Measurements from ENCODE around the gene GDA.

Gene GDA

GRCh38 chr9:72149231-72149975, at the start of gene GDA:
Gene GDA, plus strand, starts transcription at chr9:72149440. Its CDS starts 120 bp downstream, at chr9:72149560.
- TF ChIP-seq CTCF (IDR thresholded peaks at IDR 0.05; ENCODE audit: insufficient read depth, low read depth, low read length, missing control alignments), result no peak
- peak; percentile 43 for DNase-seq (ENCODE audit: low read depth)
- peak within 1 kb of the TSS; percentile 38 for H3K4me3 ChIP-seq (ENCODE audit: low read length)

- no peak for DNase-seq (ENCODE audit: low read depth)
- no peak for TF ChIP-seq CTCF (IDR thresholded peaks at IDR 0.05; ENCODE audit: insufficient read depth, low read depth, low read length, missing control alignments)
- no peak overlapping the region for H3K4me3 ChIP-seq (ENCODE audit: low read length)
These were observed 46.7 kb upstream of the GDA start for GRCh38 chr9:72102520-72102919.

- TF ChIP-seq CTCF (IDR thresholded peaks at IDR 0.05; ENCODE audit: insufficient read depth, low read depth, low read length, missing control alignments), result no peak
- no peak overlapping the region for H3K4me3 ChIP-seq (ENCODE audit: low read length)
- DNase-seq (ENCODE audit: low read depth), result no peak
These were observed 36.2 kb upstream of the GDA start for GRCh38 chr9:72113056-72113455.

- no peak for TF ChIP-seq CTCF (IDR thresholded peaks at IDR 0.05; ENCODE audit: insufficient read depth, low read depth, low read length, missing control alignments)
- H3K4me3 ChIP-seq (ENCODE audit: low read length), result no peak overlapping the region
- DNase-seq (ENCODE audit: low read depth), result no peak
These were observed 29.4 kb upstream of the GDA start for GRCh38 chr9:72119853-72120252.

- DNase-seq (ENCODE audit: low read depth), result no peak
- no peak for TF ChIP-seq CTCF (IDR thresholded peaks at IDR 0.05; ENCODE audit: insufficient read depth, low read depth, low read length, missing control alignments)
These were observed 24.3 kb upstream of the GDA start for GRCh38 chr9:72124947-72125346.

GRCh38 chr9:72127753-72128152, 21.5 kb upstream of the GDA start:
- TF ChIP-seq CTCF (IDR thresholded peaks at IDR 0.05; ENCODE audit: insufficient read depth, low read depth, low read length, missing control alignments), result no peak
- H3K4me3 ChIP-seq (ENCODE audit: low read length), result no peak overlapping the region
- DNase-seq (ENCODE audit: low read depth), result no peak

More at GRCh38 chr9:72124947-72125346, 24.3 kb upstream of the GDA start:
- no peak overlapping the region for H3K4me3 ChIP-seq (ENCODE audit: low read length)

GRCh38 chr9:72128526-72128925, 20.7 kb upstream of the GDA start:
- no peak for TF ChIP-seq CTCF (IDR thresholded peaks at IDR 0.05; ENCODE audit: insufficient read depth, low read depth, low read length, missing control alignments)
- DNase-seq (ENCODE audit: low read depth), result no peak
- no peak overlapping the region for H3K4me3 ChIP-seq (ENCODE audit: low read length)
